Pancreas (tissue), 10 donors: ENCODE measurements around the gene FANCI. TPM values are rescaled to one million over a fixed set of nuclear protein-coding genes. Genes with fewer than 3 reads are reported as not detected.

ENCODE experiments used
- ATAC-seq, 4 donors: fragments of 200-7000 bp; cut with Tn5 transposase; one replicate each; pipeline versions ENCODE4 v1.8.0 to v1.9.1; 2020; ENCODE audit warnings: mild to moderate bottlenecking in 4 of 4, moderate library complexity in 4 of 4
- DNase-seq, 6 donors: peaks; one replicate each; pipeline ENCODE4 v3.0.0-alpha.2; 2020
- FAIRE-seq: peaks from 2 replicates; lab custom pipeline; 2012; peaks lifted over from hg19 to GRCh38; lab: Jason Lieb, UNC
- H3K27ac ChIP-seq, 4 donors: fragments of 200-600 bp; sonication (generic); 1 replicate in 3 of 4; 2 replicates in 1 of 4; pipeline versions ENCODE4 v1.5.0 to v1.8.0; 2020
- H3K27me3 ChIP-seq, 4 donors: fragments of 200-600 bp; one replicate each; pipeline ENCODE4 v1.8.0; 2021
- H3K36me3 ChIP-seq, 3 donors: fragments of 200-600 bp; sonication (generic) in 1 of 3; one replicate each; pipeline versions ENCODE4 v1.5.0 to v1.8.0; 2020 to 2021
- H3K4me1 ChIP-seq, 3 donors: fragments of 200-600 bp; one replicate each; pipeline ENCODE4 v1.8.0; 2021
- H3K4me3 ChIP-seq, 4 donors: fragments of 200-600 bp; sonication (generic) in 2 of 4; one replicate each; pipeline versions ENCODE4 v1.5.0 to v1.8.0; 2020 to 2021
- H3K9me3 ChIP-seq, 4 donors: fragments of 200-600 bp; one replicate each; pipeline ENCODE4 v1.8.0; 2021
- WGBS, 2 donors: extraction: QIAGEN DNeasy Blood & Tissue Kit; methylation state at CpG; one replicate each; pipeline ENCODE4 v1.1.7; 2013; 5-methylcytosine and 5-hydroxymethylcytosine counted together
- intact Hi-C, 3 donors: fragments of 100-400 bp; cut with DNase I; formaldehyde crosslinking; loops; one replicate each; pipeline versions ENCODE4 v1.11.1 to v1.14.2; 2022
- polyA plus RNA-seq, 2 donors: library from polyadenylated mRNA; stranded (reverse); fragments of 200-250 nt; gene quantifications; one replicate each; pipeline ENCODE4 v1.2.3, GENCODE V29; 2013
- total RNA-seq, 6 donors: library from RNA; stranded (reverse); fragmentation: NEBNext Ultra II Directional in 4 of 6; extraction: Animal tissue kit (Norgen Biotek cat#: 25700) in 4 of 6; gene quantifications; one replicate each; pipeline versions ENCODE4 v1.2.1 to v1.2.4, GENCODE V29; 2021 to 2023
- TF ChIP-seq, protein P1 (sequence below), 4 donors: fragments of 200-600 bp; sonication (generic) in 3 of 4; IDR thresholded peaks; one replicate each; pipeline versions ENCODE4 v1.5.0 to v1.8.0; 2021; ENCODE audit warnings: antibody characterized with exemption in 4 of 4
- donor health status: healthy with polysubstance abuse.
- donor health status: DM: no; HTN: no; CAD: no; lungs with moderate emphysema.
- donor health status: DM: no; HTN: no; CAD: no.
- donor health status: control.
- donor health status: control.
- donor health status: Bipolar disorder and iron deficiency.
- donor health status: DM: yes; HTN: yes; CAD: no.
- donor health status: DM: no; HTN: no; CAD: no.
- donor health status: DM: no; HTN: no; CAD: no.
- donor health status: DM: yes; HTN: yes; CAD: no.

Gene FANCI
- total and polyA plus RNA-seq, 8 donors = 1.5 to 4.8 (median 3.3) TPM

DNA sequence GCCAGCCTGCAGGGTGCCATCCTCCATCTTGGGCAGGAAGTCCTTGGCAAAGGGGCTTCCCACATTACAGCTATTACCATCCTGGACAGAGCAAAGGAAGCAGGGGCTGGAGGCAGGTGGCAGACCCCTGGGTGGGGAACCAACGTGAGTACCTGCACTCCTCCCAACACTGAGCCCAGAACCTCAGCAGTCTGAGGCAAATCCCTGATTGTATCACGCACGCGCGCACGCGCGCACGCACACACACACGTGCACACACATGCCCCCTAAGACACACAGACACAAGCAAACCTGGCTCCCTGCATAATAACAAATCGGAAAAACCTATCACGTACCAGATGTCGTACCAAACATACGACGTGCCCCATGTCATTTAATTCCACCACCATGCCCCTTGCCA, 79.0 kb downstream of the FANCI start:
- intact Hi-C loops = no loop called here
- Histone ChIP-seq H3K36me3 (peaks cover 13 to 93% (median 59%) of the 10 kb centered on the region in 3 donors), H3K27ac (no peak overlapping the region), H3K9me3 (no peaks in the 10 kb centered on the region), H3K27me3 (no peaks in the 10 kb centered on the region), H3K4me1 (no peaks in the 10 kb centered on the region), H3K4me3 (no peak overlapping the region)
- FAIRE-seq (no peak), ATAC-seq (no peak), DNase-seq (no peak)
- TF ChIP-seq, protein P1, sequence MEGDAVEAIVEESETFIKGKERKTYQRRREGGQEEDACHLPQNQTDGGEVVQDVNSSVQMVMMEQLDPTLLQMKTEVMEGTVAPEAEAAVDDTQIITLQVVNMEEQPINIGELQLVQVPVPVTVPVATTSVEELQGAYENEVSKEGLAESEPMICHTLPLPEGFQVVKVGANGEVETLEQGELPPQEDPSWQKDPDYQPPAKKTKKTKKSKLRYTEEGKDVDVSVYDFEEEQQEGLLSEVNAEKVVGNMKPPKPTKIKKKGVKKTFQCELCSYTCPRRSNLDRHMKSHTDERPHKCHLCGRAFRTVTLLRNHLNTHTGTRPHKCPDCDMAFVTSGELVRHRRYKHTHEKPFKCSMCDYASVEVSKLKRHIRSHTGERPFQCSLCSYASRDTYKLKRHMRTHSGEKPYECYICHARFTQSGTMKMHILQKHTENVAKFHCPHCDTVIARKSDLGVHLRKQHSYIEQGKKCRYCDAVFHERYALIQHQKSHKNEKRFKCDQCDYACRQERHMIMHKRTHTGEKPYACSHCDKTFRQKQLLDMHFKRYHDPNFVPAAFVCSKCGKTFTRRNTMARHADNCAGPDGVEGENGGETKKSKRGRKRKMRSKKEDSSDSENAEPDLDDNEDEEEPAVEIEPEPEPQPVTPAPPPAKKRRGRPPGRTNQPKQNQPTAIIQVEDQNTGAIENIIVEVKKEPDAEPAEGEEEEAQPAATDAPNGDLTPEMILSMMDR (IDR thresholded peaks at IDR 0.05) = no peak
- 93 to 96% methylated on average over 14 to 15 of the region's 15 CpGs for WGBS, 2 donors

DNA sequence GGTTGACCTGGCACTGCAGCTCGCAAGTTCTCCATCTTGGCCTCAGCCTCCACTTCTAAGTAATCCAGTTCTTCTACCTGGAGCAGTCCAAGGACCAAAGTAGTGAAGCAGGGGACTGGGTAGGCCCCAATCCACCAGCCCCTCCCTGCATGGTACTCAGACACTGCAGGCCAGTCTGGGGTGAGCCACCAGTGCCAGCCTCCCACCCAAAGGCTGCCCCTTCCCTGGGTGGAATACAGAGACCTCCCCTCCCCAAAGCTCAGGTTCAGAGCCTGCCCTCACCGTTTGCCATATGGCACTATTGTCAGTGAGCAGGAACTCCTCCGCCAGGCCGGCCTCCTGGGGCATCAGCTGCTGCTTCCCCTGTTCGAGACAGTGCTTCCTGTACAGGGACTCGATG, 80.0 kb downstream of the FANCI start:
- Histone ChIP-seq H3K9me3 (no peaks in the 10 kb centered on the region), H3K36me3 (peaks cover 13 to 96% (median 67%) of the 10 kb centered on the region in 3 donors), H3K27ac (no peak overlapping the region), H3K4me3 (no peak overlapping the region), H3K4me1 (no peaks in the 10 kb centered on the region), H3K27me3 (no peaks in the 10 kb centered on the region)
- intact Hi-C loops = no loop called here
- WGBS, 2 donors = 82 to 90% methylated on average over 6 of the region's 6 CpGs
- TF ChIP-seq, protein P1 (IDR thresholded peaks at IDR 0.05) = no peak
- peak in 1 of 6 donors; percentile 36 for DNase-seq
- FAIRE-seq = no peak
- no peak for ATAC-seq

DNA sequence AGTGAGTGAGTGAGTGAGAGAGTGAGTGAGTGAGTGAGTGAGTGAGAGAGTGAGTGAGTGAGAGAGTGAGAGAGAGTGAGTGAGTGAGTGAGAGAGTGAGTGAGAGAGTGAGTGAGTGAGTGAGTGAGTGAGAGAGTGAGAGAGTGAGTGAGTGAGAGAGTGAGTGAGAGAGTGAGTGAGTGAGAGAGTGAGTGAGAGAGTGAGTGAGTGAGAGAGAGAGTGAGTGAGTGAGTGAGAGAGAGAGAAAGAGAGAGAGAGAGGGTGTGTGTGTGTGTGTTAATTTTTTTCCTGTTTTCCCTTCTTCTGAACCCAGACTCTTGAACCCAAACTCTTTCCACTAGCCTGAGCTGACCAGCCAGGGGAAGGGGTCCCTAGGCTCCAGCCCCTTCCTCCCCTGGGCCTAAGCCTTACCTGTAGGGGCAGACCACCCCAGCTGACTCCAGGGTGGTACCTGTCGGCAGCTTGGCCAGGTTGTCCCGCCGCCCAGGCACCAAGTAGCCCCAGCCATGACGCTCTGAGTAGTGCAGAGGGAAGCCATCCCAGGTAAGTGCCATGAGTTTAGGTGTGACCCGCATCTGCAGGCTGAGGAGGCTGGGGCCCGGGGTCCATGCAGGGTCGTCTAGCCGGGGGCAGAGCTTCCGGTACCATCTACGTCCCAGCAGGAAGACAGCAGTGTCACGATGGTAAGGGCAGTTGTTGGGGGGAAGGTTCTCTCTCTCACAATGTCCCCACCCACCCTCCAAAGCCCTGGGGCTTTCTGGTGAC, 81.4 kb downstream of the FANCI start:
- peak in 1 of 6 donors; percentile 6 for DNase-seq
- 92 to 93% methylated on average over 11 of the region's 11 CpGs for WGBS, 2 donors
- peaks cover 13 to 96% (median 69%) of the 10 kb centered on the region in 3 donors for H3K36me3 ChIP-seq
- H3K27me3 ChIP-seq = no peaks in the 10 kb centered on the region
- no peak overlapping the region for H3K27ac ChIP-seq
- no peak for FAIRE-seq
- intact Hi-C loops = no loop called here
- H3K4me1 ChIP-seq = peaks cover 0 to 1% (median 0%) of the 10 kb centered on the region in 3 donors
- TF ChIP-seq, protein P1 (IDR thresholded peaks at IDR 0.05) = no peak
- no peak overlapping the region for H3K4me3 ChIP-seq
- H3K9me3 ChIP-seq = no peaks in the 10 kb centered on the region
- ATAC-seq = no peak

DNA sequence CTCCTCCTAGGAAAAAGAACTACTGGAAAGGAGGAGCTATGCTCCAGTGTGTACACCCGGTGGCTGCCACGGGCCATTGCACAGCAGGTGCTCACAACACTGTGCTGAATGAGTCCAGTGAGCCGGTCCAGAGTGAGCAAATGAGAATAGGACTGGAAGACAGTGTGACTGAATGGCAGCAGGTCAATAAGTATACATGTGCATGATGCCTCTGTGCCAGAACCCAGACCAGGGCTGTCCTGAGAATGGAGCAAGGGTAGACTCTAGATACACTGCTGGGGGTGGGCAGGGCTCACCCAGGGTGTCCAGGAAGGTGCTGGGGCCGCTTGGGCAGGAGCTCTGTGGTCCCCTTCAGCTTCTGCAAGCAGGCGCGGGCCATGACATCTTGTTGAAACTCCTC, 82.5 kb downstream of the FANCI start:
- Histone ChIP-seq H3K27me3 (no peaks in the 10 kb centered on the region), H3K4me1 (peaks cover 0 to 11% (median 0%) of the 10 kb centered on the region in 3 donors), H3K9me3 (no peaks in the 10 kb centered on the region), H3K36me3 (peaks cover 7 to 94% (median 58%) of the 10 kb centered on the region in 3 donors), H3K4me3 (no peak overlapping the region), H3K27ac (no peak overlapping the region)
- FAIRE-seq = no peak
- intact Hi-C loops = no loop called here
- 82 to 84% methylated on average over 6 of the region's 6 CpGs for WGBS, 2 donors
- no peak for DNase-seq
- TF ChIP-seq, protein P1 (IDR thresholded peaks at IDR 0.05) = no peak
- no peak for ATAC-seq

DNA sequence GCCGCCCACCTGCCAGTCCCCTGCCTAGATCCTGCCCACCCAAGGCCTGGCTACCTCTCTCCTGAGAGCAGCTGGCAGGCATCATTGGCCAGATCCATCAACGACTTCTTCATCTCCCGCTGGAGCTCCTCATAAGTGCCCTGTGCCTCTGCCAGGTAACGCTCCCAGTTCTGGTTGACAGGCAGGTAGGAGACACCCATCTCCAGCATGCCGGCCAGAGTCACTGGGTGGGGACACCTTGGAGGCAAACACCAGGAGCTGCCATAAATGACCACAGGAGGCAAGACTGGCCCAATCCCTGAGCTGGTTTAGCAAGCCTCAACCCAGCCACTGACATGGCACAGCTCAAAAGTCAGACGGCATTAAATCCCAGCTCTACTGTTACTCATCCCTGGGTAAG, 83.3 kb downstream of the FANCI start:
- Histone ChIP-seq H3K36me3 (peaks cover 7 to 89% (median 54%) of the 10 kb centered on the region in 3 donors), H3K9me3 (no peaks in the 10 kb centered on the region), H3K27me3 (no peaks in the 10 kb centered on the region), H3K4me3 (no peak overlapping the region), H3K27ac (no peak overlapping the region), H3K4me1 (peaks cover 0 to 19% (median 0%) of the 10 kb centered on the region in 3 donors)
- WGBS, 2 donors = 93 to 96% methylated on average over 6 of the region's 6 CpGs
- ATAC-seq = no peak
- no peak for FAIRE-seq
- intact Hi-C loops = no loop called here
- TF ChIP-seq, protein P1 (IDR thresholded peaks at IDR 0.05) = no peak
- peak in 1 of 6 donors; percentile 11 for DNase-seq
